ENCODE results near the gene ADGRG3. TPM values are rescaled to one million over a fixed set of nuclear protein-coding genes. Genes with fewer than 3 reads are reported as not detected.
A peak's percentile ranks its signal among the peaks of the same experiment; 100 is the strongest.

The ADGRG3 gene
- total and polyA plus RNA-seq, 2 of the 13 experiments (the other 11 are each of a cell fraction or from before 2014, with no cell fraction given), result 2.7 to 11.8 TPM

- TF ChIP-seq PAXIP1 (CRISPR knock-in tag; conservative IDR thresholded peaks at IDR 0.05), result no peak
- TF ChIP-seq ZNF761 (CRISPR knock-in tag; conservative IDR thresholded peaks at IDR 0.05), result no peak
- no peak for TF ChIP-seq U2AF1 (optimal IDR thresholded peaks at IDR 0.05; ENCODE audit: low read depth, low read length)
- no peak for TF ChIP-seq ZNF574 (CRISPR knock-in tag; IDR thresholded peaks at IDR 0.05)
- no peak for TF ChIP-seq ZNF580 (CRISPR knock-in tag; IDR thresholded peaks at IDR 0.05; ENCODE audit: borderline replicate concordance, low read depth)
These were observed 31.4 kb downstream of the ADGRG3 start (continued) for GRCh38 chr16:57699481-57699880.

GRCh38 chr16:57699899-57700298, 31.8 kb downstream of the ADGRG3 start:
- intact Hi-C loops (cut with micrococcal nuclease; ENCODE audit: unreplicated experiment) (no loop called here), in situ Hi-C loops (cut with HindIII; ENCODE audit: extremely low pct_ligation_motif_present, low pct_unique_long_range_greater_than_20kb) (no loop called here)
- Histone ChIP-seq H3K4me1 (ENCODE audit: insufficient read depth, low read length) (peaks cover 91% of the 10 kb centered on the region), H3K4me2 (ENCODE audit: low read depth, low read length) (no peak overlapping the region), H3K9ac (ENCODE audit: insufficient read depth, low read depth, low read length) (no peak overlapping the region), H3K9me3 (ENCODE audit: low read length) (no peaks in the 10 kb centered on the region), H3K79me2 (ENCODE audit: insufficient read depth, low read length) (no peaks in the 10 kb centered on the region), H4K20me1 (ENCODE audit: insufficient read depth, low read length) (no peaks in the 10 kb centered on the region), H3K27me3 (ENCODE audit: control insufficient read depth in 1 of 2, insufficient read depth in 2 of 2, low read length in 2 of 2) (no peaks in the 10 kb centered on the region), H3K36me3 (replicated peaks in 1 of 2; ENCODE audit: control insufficient read depth in 1 of 2, insufficient read depth in 2 of 2, low read length in 2 of 2) (no peaks in the 10 kb centered on the region), H3K4me3 (replicated peaks in 1 of 3; ENCODE audit: insufficient read depth in 1 of 3, low read depth in 2 of 3, low read length in 3 of 3) (no peak overlapping the region), H3K27ac (ENCODE audit: extremely low read length, insufficient read depth, low read length) (no peak overlapping the region), H2AFZ (ENCODE audit: low read length) (no peak overlapping the region)
- no peak for FAIRE-seq
- ATAC-seq, result no peak
- POLR2A ChIA-PET, result interaction anchor here (1.8 to 2.4 kb wide), 3 partner anchors 10 to 35 kb away, joined by 7 to 10 read pairs (median 10); partner anchors contain the start of genes ADGRG3 and KATNB1
- DNase-seq (ENCODE audit: low spot score), result no peak
- no TSS peak for BruUV-seq (replicated peaks)
- CTCF ChIA-PET (ENCODE audit: low intra/inter-chr PET ratio, low total read pairs), result no interaction called here
- WGBS (ENCODE audit: low lambda C conversion rate), result 97% methylated on average over 5 of the region's 7 CpGs
- no peak for TF ChIP-seq MXI1 (IDR thresholded peaks at IDR 0.05; ENCODE audit: borderline replicate concordance, low read depth, low read length)
- TF ChIP-seq ZNF687 (CRISPR knock-in tag; IDR thresholded peaks at IDR 0.05), result peak; percentile 51

Measured in HepG2 (cell line).